NB4 (cell line): ENCODE data around the gene SMIM36.

Experiments used
- MAX ChIP-seq: IDR thresholded peaks from 2 replicates; pipeline ENCODE4 v1.6.1; 2011; ENCODE audit warnings: low read depth, low read length
- MYC ChIP-seq: IDR thresholded peaks from 2 replicates; pipeline ENCODE4 v1.6.1; 2011; ENCODE audit warnings: low read depth, low read length
- POLR2A ChIP-seq: IDR thresholded peaks from 2 replicates; pipeline ENCODE4 v1.6.1; 2011; ENCODE audit warnings: mild to moderate bottlenecking; ENCODE audit not compliant: insufficient read length; ENCODE audit errors: extremely low read depth
- TF ChIP-seq, protein P1 (sequence below): IDR thresholded peaks from one replicate; pipeline ENCODE4 v1.5.1; 2012; ENCODE audit warnings: low read depth, low read length

DNA sequence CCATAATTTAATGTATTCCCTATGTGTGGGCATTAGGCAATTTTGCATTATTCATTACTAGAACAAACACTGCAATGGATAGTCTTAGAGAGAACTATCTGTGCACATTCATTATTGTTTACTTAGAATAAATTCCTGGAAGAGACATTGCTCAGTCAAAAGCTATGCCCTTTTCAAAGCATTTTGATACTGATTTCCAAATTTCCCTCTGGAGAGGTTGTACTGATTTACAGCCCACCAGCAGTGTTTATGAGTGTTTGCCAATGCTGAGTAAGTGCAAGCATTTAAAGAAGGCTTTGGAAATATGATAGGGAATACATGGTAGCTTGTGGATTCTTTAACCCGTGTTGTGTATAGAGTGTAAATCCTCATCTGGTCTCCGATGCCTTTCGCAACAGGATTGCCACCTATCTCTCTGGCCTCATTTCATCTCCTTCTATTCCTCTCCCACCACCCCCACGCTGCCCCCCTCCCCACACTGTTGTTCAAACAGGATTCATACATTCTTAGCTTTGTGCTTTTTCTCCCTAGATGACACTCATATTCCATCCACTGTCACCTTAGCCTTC, 56.3 kb downstream of the SMIM36 start:
- no peak for TF ChIP-seq POLR2A
- TF ChIP-seq, protein P1, sequence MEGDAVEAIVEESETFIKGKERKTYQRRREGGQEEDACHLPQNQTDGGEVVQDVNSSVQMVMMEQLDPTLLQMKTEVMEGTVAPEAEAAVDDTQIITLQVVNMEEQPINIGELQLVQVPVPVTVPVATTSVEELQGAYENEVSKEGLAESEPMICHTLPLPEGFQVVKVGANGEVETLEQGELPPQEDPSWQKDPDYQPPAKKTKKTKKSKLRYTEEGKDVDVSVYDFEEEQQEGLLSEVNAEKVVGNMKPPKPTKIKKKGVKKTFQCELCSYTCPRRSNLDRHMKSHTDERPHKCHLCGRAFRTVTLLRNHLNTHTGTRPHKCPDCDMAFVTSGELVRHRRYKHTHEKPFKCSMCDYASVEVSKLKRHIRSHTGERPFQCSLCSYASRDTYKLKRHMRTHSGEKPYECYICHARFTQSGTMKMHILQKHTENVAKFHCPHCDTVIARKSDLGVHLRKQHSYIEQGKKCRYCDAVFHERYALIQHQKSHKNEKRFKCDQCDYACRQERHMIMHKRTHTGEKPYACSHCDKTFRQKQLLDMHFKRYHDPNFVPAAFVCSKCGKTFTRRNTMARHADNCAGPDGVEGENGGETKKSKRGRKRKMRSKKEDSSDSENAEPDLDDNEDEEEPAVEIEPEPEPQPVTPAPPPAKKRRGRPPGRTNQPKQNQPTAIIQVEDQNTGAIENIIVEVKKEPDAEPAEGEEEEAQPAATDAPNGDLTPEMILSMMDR = no peak
- TF ChIP-seq MAX = no peak
- no peak for TF ChIP-seq MYC
